ENCODE measurements around the gene CRYGC. TPM values are rescaled to one million over a fixed set of nuclear protein-coding genes. Genes with fewer than 3 reads are reported as not detected.

Gene CRYGC, protein sequence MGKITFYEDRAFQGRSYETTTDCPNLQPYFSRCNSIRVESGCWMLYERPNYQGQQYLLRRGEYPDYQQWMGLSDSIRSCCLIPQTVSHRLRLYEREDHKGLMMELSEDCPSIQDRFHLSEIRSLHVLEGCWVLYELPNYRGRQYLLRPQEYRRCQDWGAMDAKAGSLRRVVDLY
- total RNA-seq: not detected in 2 replicates

DNA sequence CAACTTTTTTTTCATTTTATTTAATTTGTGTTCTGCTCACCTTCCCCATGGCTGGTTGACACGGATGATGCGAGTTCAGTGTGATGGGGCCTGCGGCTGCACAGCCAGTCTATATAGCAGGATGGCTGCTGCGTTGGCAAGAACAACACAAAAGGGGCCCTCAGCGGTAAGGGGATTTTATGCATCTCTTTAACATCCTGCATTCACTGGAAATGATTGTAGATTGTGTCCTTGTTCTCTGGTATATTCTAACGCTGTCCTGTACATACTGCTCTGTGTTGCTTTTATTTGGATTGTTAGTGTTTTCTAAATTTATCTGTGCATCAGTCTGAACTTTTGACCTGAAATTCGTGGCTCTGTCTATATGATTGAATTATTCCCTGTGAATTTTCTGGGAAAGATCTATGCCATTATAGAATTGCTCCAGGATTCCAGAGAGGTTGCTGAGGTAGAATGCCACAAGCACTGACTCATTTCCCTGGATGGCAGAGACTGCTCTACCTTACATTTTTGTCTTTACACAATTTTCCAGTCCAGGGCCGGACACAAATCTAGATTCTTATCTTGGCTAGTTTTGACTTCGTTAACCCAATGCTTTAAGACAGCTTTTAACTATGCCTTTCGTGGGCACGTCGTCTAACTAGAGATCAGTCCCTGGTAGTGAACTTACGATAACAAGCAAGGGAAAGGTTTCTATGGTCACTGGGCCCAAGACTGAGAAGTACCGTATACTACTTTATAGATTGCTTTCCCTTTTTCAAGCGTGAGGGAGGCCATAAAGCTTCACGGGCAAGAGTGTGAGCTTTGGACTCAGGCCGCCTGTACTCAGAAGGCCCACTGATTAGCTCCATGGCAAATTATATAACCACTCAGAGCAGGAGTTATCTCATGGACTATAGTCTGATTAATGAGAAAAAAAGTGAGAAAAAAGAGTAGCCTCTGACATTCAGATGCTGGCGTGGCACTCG, at the start of gene CRYGC:
Gene CRYGC (minus strand): TSS at position 85 of the 968 bp plus-strand sequence. CDS start 36 bp downstream, at position 49.
- no peaks in the 10 kb centered on the region for H3K36me3 Mint-ChIP-seq (ENCODE audit: low read depth)
- no peaks in the 10 kb centered on the region for H3K9me3 Mint-ChIP-seq
- DNase-seq: no peak
- intact Hi-C loops (cut with micrococcal nuclease): no loop called here
- no peak within 1 kb of the TSS for H3K4me3 Mint-ChIP-seq
- peaks cover 22% of the 10 kb centered on the region for H3K27me3 Mint-ChIP-seq
- no peak within 1 kb of the TSS for H3K27ac Mint-ChIP-seq
- H3K4me1 Mint-ChIP-seq: peaks cover 3% of the 10 kb centered on the region

DNA sequence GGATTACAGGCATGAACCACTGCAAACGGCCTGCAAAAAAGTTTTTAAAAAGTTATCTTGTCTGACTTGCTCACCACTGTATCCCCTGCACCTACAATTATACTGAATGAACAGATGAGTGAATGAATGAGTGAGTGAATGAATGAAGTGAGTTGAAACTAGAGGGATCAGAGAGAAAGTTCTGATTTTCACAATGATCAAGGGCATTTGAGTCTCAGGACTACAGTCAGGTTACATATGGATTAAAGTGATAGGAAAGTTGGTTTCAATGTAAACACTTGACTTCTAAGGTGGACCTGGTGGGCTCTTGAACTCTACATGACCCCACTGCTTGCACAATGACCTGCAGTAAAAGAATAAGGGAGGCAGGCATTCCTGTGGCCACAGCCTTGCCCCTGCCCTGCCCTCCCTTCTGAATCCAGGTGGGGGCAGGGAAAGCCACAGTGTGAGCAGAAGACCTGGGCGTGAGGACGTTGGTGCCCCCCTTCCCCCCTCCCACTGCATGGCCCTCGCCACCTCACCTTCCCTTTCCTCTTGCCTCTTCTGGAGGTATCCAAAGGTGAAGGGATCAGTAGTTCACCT, 49.5 kb upstream of the CRYGC start:
- Mint-ChIP-seq H3K4me1 (peaks cover 5% of the 10 kb centered on the region), H3K27me3 (peaks cover 24% of the 10 kb centered on the region), H3K4me3 (no peak overlapping the region), H3K27ac (no peak overlapping the region), H3K9me3 (no peaks in the 10 kb centered on the region), H3K36me3 (ENCODE audit: low read depth) (no peaks in the 10 kb centered on the region)
- intact Hi-C loops (cut with micrococcal nuclease): loop anchor here (5.0 kb wide), 1 partner anchor 1028 kb away; no protein-coding TSS in a partner anchor
- DNase-seq: no peak

DNA sequence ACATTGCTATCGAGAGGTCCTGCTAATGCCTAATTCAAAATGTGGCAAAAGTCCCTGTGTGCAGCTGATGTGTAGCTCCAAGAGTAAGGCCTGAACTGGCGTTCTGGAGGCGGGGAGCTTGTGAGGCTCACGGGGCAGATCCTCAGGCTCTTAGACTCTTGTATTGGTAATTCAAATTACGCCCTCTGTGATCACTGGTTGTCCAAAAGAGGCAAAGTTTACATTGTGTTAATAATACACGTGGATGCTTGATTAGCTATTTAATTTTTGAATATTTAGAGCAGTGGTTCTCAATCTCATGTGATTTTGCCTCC, 46.2 kb upstream of the CRYGC start:
- H3K4me3 Mint-ChIP-seq: no peak overlapping the region
- H3K27ac Mint-ChIP-seq: no peak overlapping the region
- intact Hi-C loops (cut with micrococcal nuclease): loop anchor here (1.0 to 5.0 kb wide), 2 partner anchors 79 to 1032 kb away; no protein-coding TSS in a partner anchor
- peaks cover 5% of the 10 kb centered on the region for H3K4me1 Mint-ChIP-seq
- no peak for DNase-seq
- peaks cover 8% of the 10 kb centered on the region for H3K27me3 Mint-ChIP-seq
- no peaks in the 10 kb centered on the region for H3K9me3 Mint-ChIP-seq
- no peaks in the 10 kb centered on the region for H3K36me3 Mint-ChIP-seq (ENCODE audit: low read depth)

DNA sequence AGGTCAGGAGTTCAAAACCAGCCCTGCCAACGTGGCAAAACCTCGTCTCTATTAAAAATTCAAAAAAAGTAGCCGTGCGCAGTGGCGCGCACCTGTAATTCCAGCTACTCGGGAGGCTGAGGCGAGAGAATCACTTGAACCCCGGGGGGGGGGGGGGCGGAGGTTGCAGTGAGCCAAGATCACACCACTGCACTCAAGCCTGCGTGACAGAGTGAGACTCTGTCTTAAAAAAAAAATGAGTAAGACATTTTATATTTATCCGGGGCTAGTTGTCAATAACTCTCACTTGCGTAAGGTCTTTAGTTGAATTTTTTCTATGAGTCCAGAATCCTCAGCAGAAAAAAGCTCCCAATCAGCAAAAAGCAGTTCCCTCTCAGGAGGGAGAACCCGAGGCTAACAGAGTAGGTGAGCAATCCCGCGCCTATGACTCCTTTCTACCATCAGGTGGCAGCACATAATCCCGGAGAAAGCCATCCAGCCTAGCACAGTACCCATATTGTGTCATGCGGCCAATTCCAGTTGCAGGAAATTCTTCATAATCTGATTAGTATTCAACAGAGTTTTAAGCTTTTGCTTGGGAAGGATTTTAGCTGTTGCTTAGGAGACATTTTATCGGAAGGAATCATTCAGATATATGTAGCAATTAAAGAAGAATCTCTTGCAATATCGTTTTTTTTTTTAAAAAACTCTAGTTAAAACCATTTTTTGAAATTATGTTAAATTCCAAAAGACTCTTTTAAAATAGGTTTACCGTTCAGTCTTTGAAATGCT, 45.6 kb upstream of the CRYGC start:
- Mint-ChIP-seq H3K27ac (no peak overlapping the region), H3K9me3 (no peaks in the 10 kb centered on the region), H3K27me3 (peaks cover 6% of the 10 kb centered on the region), H3K4me3 (no peak overlapping the region), H3K36me3 (ENCODE audit: low read depth) (no peaks in the 10 kb centered on the region), H3K4me1 (peaks cover 5% of the 10 kb centered on the region)
- DNase-seq: peak; percentile 88
- intact Hi-C loops (cut with micrococcal nuclease): loop anchor here (1.0 to 5.0 kb wide), 2 partner anchors 79 to 1032 kb away; no protein-coding TSS in a partner anchor

DNA sequence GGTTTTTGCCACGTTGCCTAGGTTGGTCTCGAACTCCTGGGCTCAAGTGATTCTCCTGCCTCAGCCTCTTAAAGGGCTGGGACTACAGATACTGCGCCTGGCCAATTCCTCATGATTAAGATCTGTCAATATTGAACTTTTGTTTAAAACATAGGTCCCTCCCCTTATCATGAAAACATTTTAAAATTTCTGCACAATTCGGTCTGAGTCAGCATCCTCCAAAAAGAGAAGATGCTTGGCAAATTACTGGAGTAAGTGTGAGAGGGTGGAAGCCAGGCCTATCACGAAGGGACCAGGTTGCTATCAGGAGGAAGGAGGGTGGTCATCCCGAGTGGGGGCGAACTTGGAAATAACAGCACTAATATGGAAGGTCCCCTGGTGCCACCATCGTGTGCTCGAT, 44.5 kb upstream of the CRYGC start:
- Mint-ChIP-seq H3K36me3 (ENCODE audit: low read depth) (no peaks in the 10 kb centered on the region), H3K9me3 (no peaks in the 10 kb centered on the region), H3K4me3 (no peak overlapping the region), H3K4me1 (peaks cover 5% of the 10 kb centered on the region), H3K27me3 (peaks cover 10% of the 10 kb centered on the region), H3K27ac (no peak overlapping the region)
- intact Hi-C loops (cut with micrococcal nuclease): no loop called here
- no peak for DNase-seq

DNA sequence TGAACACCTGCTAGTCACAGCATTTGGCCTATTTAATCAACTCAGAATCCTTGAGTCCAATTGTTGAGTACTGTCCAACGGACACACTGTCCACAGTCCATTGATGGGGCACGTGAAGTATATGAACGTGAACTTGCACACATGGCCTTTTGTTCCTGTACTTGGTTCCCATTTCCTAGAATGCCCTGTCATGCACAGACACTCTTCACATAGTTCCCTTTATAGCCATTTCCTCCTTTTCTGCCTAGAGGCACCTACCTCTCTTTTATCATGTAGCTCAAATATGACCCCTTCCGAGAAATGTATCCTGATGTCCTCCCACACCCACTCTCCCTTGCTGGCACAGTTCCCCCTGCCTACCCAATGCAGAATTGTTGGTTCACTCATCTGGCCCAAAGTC, 42.5 kb upstream of the CRYGC start:
- Mint-ChIP-seq H3K27ac (no peak overlapping the region), H3K4me1 (peaks cover 5% of the 10 kb centered on the region), H3K27me3 (peaks cover 10% of the 10 kb centered on the region), H3K4me3 (no peak overlapping the region), H3K9me3 (no peaks in the 10 kb centered on the region), H3K36me3 (ENCODE audit: low read depth) (no peaks in the 10 kb centered on the region)
- no peak for DNase-seq
- intact Hi-C loops (cut with micrococcal nuclease): no loop called here

DNA sequence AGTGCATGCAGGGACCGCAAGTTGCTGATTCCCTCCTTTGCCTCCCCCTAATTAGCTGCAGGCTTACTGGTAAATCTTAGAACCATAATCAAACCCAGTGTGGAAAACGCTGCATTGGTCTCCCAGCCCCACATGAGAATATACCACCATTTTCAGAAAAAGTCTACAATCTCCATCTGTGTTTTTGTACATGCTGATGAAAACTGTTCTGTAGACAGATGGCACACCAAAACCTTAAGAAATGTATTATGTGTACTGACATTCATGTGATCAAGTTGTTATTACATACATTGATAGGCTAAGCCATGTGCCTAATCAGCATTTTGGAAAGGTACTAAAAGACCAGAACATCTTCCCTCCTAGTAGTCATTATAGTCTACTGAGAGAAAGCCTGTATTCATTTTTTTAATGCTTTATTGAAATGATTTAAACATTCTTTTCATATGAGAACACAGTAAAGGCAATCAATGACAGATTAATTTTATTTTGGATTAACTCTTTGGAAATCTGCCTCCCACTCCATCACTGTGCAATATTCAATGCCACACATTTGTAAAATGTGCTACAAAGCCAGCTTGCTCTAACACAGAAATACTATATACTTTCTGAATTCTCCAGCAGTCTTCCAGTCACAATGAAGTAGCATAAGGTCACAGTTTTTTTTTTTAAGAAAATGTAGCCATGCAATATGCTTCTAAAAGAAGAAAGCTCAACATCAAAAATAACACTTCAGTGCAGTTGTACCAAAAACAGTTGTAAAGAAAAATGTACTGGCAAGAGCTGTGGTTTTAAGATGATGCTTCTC, 35.5 kb upstream of the CRYGC start:
- H3K4me1 Mint-ChIP-seq: no peaks in the 10 kb centered on the region
- H3K27me3 Mint-ChIP-seq: peaks cover 6% of the 10 kb centered on the region
- no peak overlapping the region for H3K27ac Mint-ChIP-seq
- intact Hi-C loops (cut with micrococcal nuclease): no loop called here
- no peaks in the 10 kb centered on the region for H3K9me3 Mint-ChIP-seq
- no peak overlapping the region for H3K4me3 Mint-ChIP-seq
- DNase-seq: no peak
- no peaks in the 10 kb centered on the region for H3K36me3 Mint-ChIP-seq (ENCODE audit: low read depth)

DNA sequence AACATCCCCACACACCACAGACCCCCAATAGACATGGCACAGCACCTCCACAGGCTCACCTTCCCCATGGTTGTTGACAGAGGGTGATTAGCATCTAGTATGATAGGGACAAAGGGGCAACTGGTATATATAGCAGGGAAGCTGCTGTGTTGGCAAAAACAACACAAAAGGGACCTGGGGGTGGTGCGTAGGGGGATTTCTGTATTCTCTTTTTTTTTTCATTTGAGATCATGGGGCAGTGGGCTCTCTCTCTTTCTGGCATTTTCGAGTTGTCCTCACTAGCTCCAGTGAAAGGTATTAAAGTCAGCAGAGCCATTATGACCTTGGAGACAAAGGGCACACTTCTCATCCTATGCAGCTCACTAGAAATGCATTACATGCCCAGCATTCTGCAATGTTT, 33.9 kb upstream of the CRYGC start, which contains the start of gene CRYGA:
Gene CRYGA (minus strand): TSS at position 101 of the 400 bp plus-strand sequence. CDS start 33 bp downstream, at position 68.
- intact Hi-C loops (cut with micrococcal nuclease): no loop called here
- H3K36me3 Mint-ChIP-seq (ENCODE audit: low read depth): no peaks in the 10 kb centered on the region
- no peak within 1 kb of the TSS for H3K4me3 Mint-ChIP-seq

DNA sequence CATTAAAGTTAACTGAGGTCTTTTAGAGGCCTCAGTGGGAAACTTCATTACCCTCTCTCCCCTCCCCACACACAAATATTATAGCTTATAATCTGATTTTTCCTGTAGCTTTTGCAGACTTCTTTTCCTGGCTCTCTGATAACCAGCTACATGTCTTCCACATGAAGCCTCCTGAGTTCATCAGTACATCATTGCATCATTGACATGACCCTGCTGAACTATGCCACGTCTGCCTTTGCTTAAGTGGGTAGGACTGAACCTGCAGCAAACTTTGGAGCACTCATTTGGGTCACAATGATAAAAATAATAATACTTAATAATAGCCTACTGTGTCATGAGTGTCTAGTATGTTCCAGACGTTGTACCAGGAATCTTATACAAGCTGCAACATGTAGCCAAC, 26.8 kb upstream of the CRYGC start:
- no peaks in the 10 kb centered on the region for H3K9me3 Mint-ChIP-seq
- peaks cover 7% of the 10 kb centered on the region for H3K27me3 Mint-ChIP-seq
- intact Hi-C loops (cut with micrococcal nuclease): no loop called here
- DNase-seq: no peak
- H3K4me1 Mint-ChIP-seq: no peaks in the 10 kb centered on the region
- H3K36me3 Mint-ChIP-seq (ENCODE audit: low read depth): no peaks in the 10 kb centered on the region
- H3K27ac Mint-ChIP-seq: no peak overlapping the region
- H3K4me3 Mint-ChIP-seq: no peak overlapping the region

More for the DNA sequence above, 33.9 kb upstream of the CRYGC start, which contains the start of gene CRYGA:
- Mint-ChIP-seq H3K9me3 (no peaks in the 10 kb centered on the region), H3K27ac (no peak within 1 kb of the TSS), H3K4me1 (no peaks in the 10 kb centered on the region), H3K27me3 (peaks cover 4% of the 10 kb centered on the region)
- no peak for DNase-seq

DNA sequence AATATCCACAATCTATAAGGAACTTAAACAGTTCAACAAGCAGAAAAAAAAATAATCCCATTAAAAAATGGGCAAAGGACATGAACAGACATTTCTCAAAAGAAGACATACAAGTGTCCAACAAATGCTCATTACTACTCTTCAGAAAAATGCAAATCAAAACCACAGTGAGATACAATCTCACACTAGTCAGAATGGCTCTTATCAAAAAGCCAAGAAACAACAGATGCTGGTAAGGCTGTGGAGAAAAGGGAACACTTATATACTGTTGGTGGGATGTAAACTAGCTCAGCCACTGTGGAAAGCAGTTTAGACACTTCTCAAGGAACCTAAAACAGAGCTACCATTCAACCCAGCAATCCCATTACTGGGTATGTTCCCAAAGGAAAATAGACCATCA, 23.5 kb upstream of the CRYGC start:
- peaks cover 12% of the 10 kb centered on the region for H3K27me3 Mint-ChIP-seq
- no peaks in the 10 kb centered on the region for H3K9me3 Mint-ChIP-seq
- H3K36me3 Mint-ChIP-seq (ENCODE audit: low read depth): no peaks in the 10 kb centered on the region
- no peak overlapping the region for H3K27ac Mint-ChIP-seq
- H3K4me3 Mint-ChIP-seq: no peak overlapping the region
- intact Hi-C loops (cut with micrococcal nuclease): no loop called here
- no peak for DNase-seq
- no peaks in the 10 kb centered on the region for H3K4me1 Mint-ChIP-seq

DNA sequence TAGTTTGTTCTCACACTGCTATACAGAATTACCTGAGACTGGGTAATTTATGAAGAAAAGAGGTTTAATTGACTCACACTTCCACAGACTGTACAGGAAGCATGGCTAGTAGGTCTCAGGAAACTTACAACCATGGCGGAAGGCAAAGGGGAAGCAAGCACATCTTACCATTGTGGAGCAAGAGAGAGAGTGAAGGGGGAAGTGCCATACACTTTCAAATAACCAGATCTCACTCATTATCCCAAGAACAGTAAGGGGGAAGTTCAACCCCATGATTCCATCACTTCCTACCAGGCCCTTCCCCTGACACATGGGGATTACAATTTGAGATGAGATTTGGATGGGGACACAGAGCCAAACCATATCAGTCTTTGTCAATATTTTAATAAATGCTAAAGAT, 21.3 kb upstream of the CRYGC start:
- Mint-ChIP-seq H3K4me1 (no peaks in the 10 kb centered on the region), H3K4me3 (no peak overlapping the region), H3K9me3 (no peaks in the 10 kb centered on the region), H3K27ac (no peak overlapping the region), H3K27me3 (peaks cover 12% of the 10 kb centered on the region), H3K36me3 (ENCODE audit: low read depth) (no peaks in the 10 kb centered on the region)
- intact Hi-C loops (cut with micrococcal nuclease): no loop called here
- DNase-seq: no peak

DNA sequence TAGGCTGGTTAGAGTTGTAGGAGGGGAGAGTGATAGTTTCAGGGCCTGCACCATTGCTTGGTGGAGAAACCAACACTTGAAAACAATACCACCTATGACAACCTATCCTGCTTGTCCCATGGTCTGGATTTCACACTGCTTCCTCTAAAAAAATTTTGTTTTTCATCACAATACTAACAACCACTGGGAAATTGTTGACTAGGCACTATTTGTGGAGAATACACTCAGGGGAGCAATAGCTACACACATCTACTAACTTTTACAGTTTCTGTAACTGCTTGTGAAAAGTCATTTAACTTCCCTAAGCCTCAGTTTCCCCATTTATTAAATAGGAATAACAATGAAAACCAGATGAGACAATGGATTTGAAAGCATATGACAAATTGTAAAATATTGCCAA, 20.5 kb upstream of the CRYGC start:
- intact Hi-C loops (cut with micrococcal nuclease): no loop called here
- peaks cover 12% of the 10 kb centered on the region for H3K27me3 Mint-ChIP-seq

DNA sequence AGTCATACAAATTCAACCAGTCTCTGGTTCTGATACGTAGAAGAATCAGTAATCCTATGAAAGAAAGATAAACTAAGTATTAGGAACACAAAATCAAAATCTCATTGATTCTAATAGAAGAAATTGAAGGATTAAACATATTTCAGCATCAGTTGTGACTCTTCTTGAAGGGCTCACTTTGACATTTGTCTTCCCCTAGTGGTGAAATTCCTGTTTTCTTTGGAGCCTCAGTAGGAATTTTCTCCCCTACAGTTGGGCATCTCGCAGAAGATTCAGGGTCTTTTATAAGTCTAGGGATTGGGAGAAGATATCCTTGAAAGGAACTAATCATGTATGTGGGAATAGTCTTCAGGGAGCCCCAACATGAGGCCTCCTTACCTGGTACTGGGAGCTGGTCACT, 19.2 kb upstream of the CRYGC start:
- no peaks in the 10 kb centered on the region for H3K9me3 Mint-ChIP-seq
- no peak overlapping the region for H3K4me3 Mint-ChIP-seq
- intact Hi-C loops (cut with micrococcal nuclease): no loop called here
- H3K36me3 Mint-ChIP-seq (ENCODE audit: low read depth): no peaks in the 10 kb centered on the region
- no peaks in the 10 kb centered on the region for H3K4me1 Mint-ChIP-seq
- no peak overlapping the region for H3K27ac Mint-ChIP-seq
- H3K27me3 Mint-ChIP-seq: peaks cover 12% of the 10 kb centered on the region
- DNase-seq: no peak

More for the DNA sequence above, 20.5 kb upstream of the CRYGC start:
- no peaks in the 10 kb centered on the region for H3K4me1 Mint-ChIP-seq
- H3K4me3 Mint-ChIP-seq: no peak overlapping the region
- no peak for DNase-seq
- H3K9me3 Mint-ChIP-seq: no peaks in the 10 kb centered on the region
- H3K36me3 Mint-ChIP-seq (ENCODE audit: low read depth): no peaks in the 10 kb centered on the region
- H3K27ac Mint-ChIP-seq: no peak overlapping the region

Measured in activated CD4-positive, alpha-beta T cell treated with anti-CD3 and anti-CD28 coated beads, Interleukin-2, amount 10 ng/mL, durations not matched to agents 24 days and 14 days (primary cell).